Measurements from ENCODE around the gene DUSP2. TPM values are rescaled to one million over a fixed set of nuclear protein-coding genes. Genes with fewer than 3 reads are reported as not detected.

The DUSP2 gene
- total RNA-seq, 2 donors from 2014 or later, result 8.5 to 22.2 TPM

- Histone ChIP-seq H3K27ac (peak overlapping the region; percentile 14 to 67), H3K9me3 (no peaks in the 10 kb centered on the region), H3K36me3 (no peaks in the 10 kb centered on the region), H3K4me3 (no peak overlapping the region), H3K27me3 (replicated peaks; ENCODE audit: insufficient read depth) (no peaks in the 10 kb centered on the region), H3K4me1 (ENCODE audit: control insufficient read depth in 1 of 2, low read depth in 2 of 2) (peaks cover 3 to 22% of the 10 kb centered on the region in 2 donors)
- no peak for DNase-seq (ENCODE audit: low spot score)
- TF ChIP-seq CTCF (IDR thresholded peaks at IDR 0.05), result no peak
- ATAC-seq (ENCODE audit: insufficient number of reproducible peaks, low FRiP score, low read depth), result no peak
These were observed 46.2 kb downstream of the DUSP2 start for GRCh38 chr2:96098900-96099590.

- ATAC-seq (ENCODE audit: insufficient number of reproducible peaks, low FRiP score, low read depth), result no peak
These were observed 47.1 kb downstream of the DUSP2 start for GRCh38 chr2:96097951-96098823.

GRCh38 chr2:96097441-96097840 is 47.8 kb downstream of the DUSP2 start:
- no peak for TF ChIP-seq CTCF (IDR thresholded peaks at IDR 0.05)
- Histone ChIP-seq H3K4me3 (no peak overlapping the region), H3K36me3 (no peaks in the 10 kb centered on the region), H3K27me3 (replicated peaks; ENCODE audit: insufficient read depth) (no peaks in the 10 kb centered on the region), H3K4me1 (ENCODE audit: control insufficient read depth in 1 of 2, low read depth in 2 of 2) (peaks cover 3 to 22% of the 10 kb centered on the region in 2 donors), H3K9me3 (no peaks in the 10 kb centered on the region), H3K27ac (no peak overlapping the region)
- DNase-seq (ENCODE audit: low spot score) (no peak), ATAC-seq (ENCODE audit: insufficient number of reproducible peaks, low FRiP score, low read depth) (no peak)

More at GRCh38 chr2:96097951-96098823, 47.1 kb downstream of the DUSP2 start:
- Histone ChIP-seq H3K27ac (peak overlapping the region; percentile 14 to 67), H3K4me1 (ENCODE audit: control insufficient read depth in 1 of 2, low read depth in 2 of 2) (peaks cover 3 to 22% of the 10 kb centered on the region in 2 donors), H3K36me3 (no peaks in the 10 kb centered on the region), H3K27me3 (replicated peaks; ENCODE audit: insufficient read depth) (no peaks in the 10 kb centered on the region), H3K4me3 (no peak overlapping the region), H3K9me3 (no peaks in the 10 kb centered on the region)
- no peak for DNase-seq (ENCODE audit: low spot score)
- TF ChIP-seq CTCF (IDR thresholded peaks at IDR 0.05), result no peak

GRCh38 chr2:96095116-96095636 is 50.1 kb downstream of the DUSP2 start:
- H3K4me1 ChIP-seq (ENCODE audit: control insufficient read depth in 1 of 2, low read depth in 2 of 2), result peaks cover 3 to 17% of the 10 kb centered on the region in 2 donors
- no peak for ATAC-seq (ENCODE audit: insufficient number of reproducible peaks, low FRiP score, low read depth)
- no peaks in the 10 kb centered on the region for H3K36me3 ChIP-seq
- no peak overlapping the region for H3K4me3 ChIP-seq
- no peak for DNase-seq (ENCODE audit: low spot score)
- no peaks in the 10 kb centered on the region for H3K27me3 ChIP-seq (replicated peaks; ENCODE audit: insufficient read depth)
- no peak overlapping the region for H3K27ac ChIP-seq
- TF ChIP-seq CTCF (IDR thresholded peaks at IDR 0.05), result no peak
- no peaks in the 10 kb centered on the region for H3K9me3 ChIP-seq

GRCh38 chr2:96093528-96093927 is 51.7 kb downstream of the DUSP2 start:
- no peak for DNase-seq (ENCODE audit: low spot score)
- Histone ChIP-seq H3K36me3 (no peaks in the 10 kb centered on the region), H3K4me1 (ENCODE audit: control insufficient read depth in 1 of 2, low read depth in 2 of 2) (peaks cover under 1 to 7% of the 10 kb centered on the region in 2 donors), H3K9me3 (no peaks in the 10 kb centered on the region), H3K27ac (no peak overlapping the region), H3K4me3 (no peak overlapping the region), H3K27me3 (replicated peaks; ENCODE audit: insufficient read depth) (no peaks in the 10 kb centered on the region)
- no peak for TF ChIP-seq CTCF (IDR thresholded peaks at IDR 0.05)
- ATAC-seq (ENCODE audit: insufficient number of reproducible peaks, low FRiP score, low read depth), result no peak

Measured in thoracic aorta (tissue), 2 donors.